DND-41 (cell line): ENCODE measurements around the gene SLC6A7.
A peak's percentile ranks its signal among the peaks of the same experiment; 100 is the strongest.

ENCODE experiments used
- ATAC-seq: fragments of 200-7000 bp; cut with Tn5 transposase; 3 replicates; pipeline ENCODE4 v1.9.1; 2021; ENCODE audit warnings: low read depth; ENCODE audit not compliant: insufficient read depth
- DNase-seq: peaks from one replicate; pipeline ENCODE4 v3.0.0-alpha.2; 2020
- H2AFZ ChIP-seq: 2 replicates; pipeline ENCODE4 v1.6.0; 2012; ENCODE audit warnings: low read depth, low read length
- H3K27ac ChIP-seq: 2 replicates; pipeline ENCODE4 v1.5.1; 2012; ENCODE audit warnings: low read length, inconsistent platforms
- H3K27me3 ChIP-seq: fragments of 200-600 bp; sonication (generic); 2 replicates; pipeline ENCODE4 v1.6.0; 2012; ENCODE audit warnings: low read length, mild to moderate bottlenecking, inconsistent platforms; ENCODE audit not compliant: insufficient read depth, poor library complexity
- H3K36me3 ChIP-seq: 2 replicates; pipeline ENCODE4 v1.5.1; 2012; ENCODE audit warnings: low read length, inconsistent platforms; ENCODE audit not compliant: insufficient read depth
- H3K4me1 ChIP-seq: 2 replicates; pipeline ENCODE4 v1.5.1; 2012; ENCODE audit warnings: mild to moderate bottlenecking, low read length; ENCODE audit not compliant: insufficient read depth
- H3K4me2 ChIP-seq: 2 replicates; pipeline ENCODE4 v1.6.0; 2012; ENCODE audit warnings: mild to moderate bottlenecking, moderate library complexity, low read length, inconsistent platforms; ENCODE audit not compliant: insufficient read depth
- H3K4me3 ChIP-seq, 2 experiments: fragments of 200-600 bp in 1 of 2; shearing (Covaris generic) in 1 of 2; 2 replicates each; pipeline ENCODE4 v1.5.1; 2012 to 2016; ENCODE audit warnings: inconsistent platforms in 2 of 2, low read length in 2 of 2, mild to moderate bottlenecking in 2 of 2, low read depth in 1 of 2, moderate library complexity in 1 of 2
- H3K79me2 ChIP-seq: 2 replicates; pipeline ENCODE4 v1.6.0; 2012; ENCODE audit warnings: low read length, inconsistent platforms; ENCODE audit not compliant: insufficient read depth
- H3K9ac ChIP-seq: 2 replicates; pipeline ENCODE4 v1.6.0; 2012; ENCODE audit warnings: low read depth, mild to moderate bottlenecking, inconsistent platforms, low read length, moderate library complexity
- H3K9me3 ChIP-seq: 2 replicates; pipeline ENCODE4 v1.5.1; 2012; ENCODE audit warnings: low read length, moderate library complexity, mild to moderate bottlenecking, inconsistent platforms; ENCODE audit not compliant: insufficient read depth, severe bottlenecking
- H4K20me1 ChIP-seq: 2 replicates; pipeline ENCODE4 v1.6.0; 2012; ENCODE audit warnings: low read length; ENCODE audit not compliant: insufficient read depth
- CTCF ChIP-seq: IDR thresholded peaks from 2 replicates; pipeline ENCODE4 v1.5.1; 2012; ENCODE audit warnings: borderline replicate concordance, low read length, moderate library complexity, mild to moderate bottlenecking; ENCODE audit not compliant: poor library complexity, severe bottlenecking; ENCODE audit errors: extremely low read depth
- EZH2 ChIP-seq: IDR thresholded peaks from 3 replicates; pipeline ENCODE4 v1.6.1; 2012; ENCODE audit warnings: borderline replicate concordance, low read depth, mild to moderate bottlenecking, moderate library complexity, low read length, inconsistent platforms; ENCODE audit not compliant: severe bottlenecking

Gene SLC6A7

GRCh38 chr5:150174285-150174684 lies 15.6 kb upstream of the SLC6A7 start:
- H2AFZ ChIP-seq, result no peak overlapping the region
- ATAC-seq (no peak), DNase-seq (no peak)
- no peaks in the 10 kb centered on the region for H3K36me3 ChIP-seq
- H3K27ac ChIP-seq, result no peak overlapping the region
- no peak overlapping the region for H3K9ac ChIP-seq
- H3K4me1 ChIP-seq, result no peaks in the 10 kb centered on the region
- peaks cover 8% of the 10 kb centered on the region for H3K27me3 ChIP-seq
- no peak overlapping the region for H3K4me3 ChIP-seq
- no peak for TF ChIP-seq CTCF
- TF ChIP-seq EZH2, result no peak
- no peak overlapping the region for H3K4me2 ChIP-seq
- no peaks in the 10 kb centered on the region for H3K9me3 ChIP-seq
- H3K79me2 ChIP-seq, result no peaks in the 10 kb centered on the region
- H4K20me1 ChIP-seq, result peaks cover 3% of the 10 kb centered on the region; the same call in 1 of the 2 replicates

GRCh38 chr5:150175076-150175475 lies 14.8 kb upstream of the SLC6A7 start:
- Histone ChIP-seq H3K27me3 (peaks cover 2% of the 10 kb centered on the region), H3K4me2 (no peak overlapping the region), H3K27ac (no peak overlapping the region), H3K4me3 (no peak overlapping the region), H3K79me2 (no peaks in the 10 kb centered on the region), H3K36me3 (no peaks in the 10 kb centered on the region), H4K20me1 (no peaks in the 10 kb centered on the region), H3K4me1 (no peaks in the 10 kb centered on the region), H2AFZ (no peak overlapping the region), H3K9ac (no peak overlapping the region), H3K9me3 (no peaks in the 10 kb centered on the region)
- DNase-seq (no peak), ATAC-seq (no peak)
- TF ChIP-seq CTCF (no peak), EZH2 (no peak)

GRCh38 chr5:150175536-150175935 lies 14.3 kb upstream of the SLC6A7 start:
- H3K27ac ChIP-seq, result no peak overlapping the region
- no peaks in the 10 kb centered on the region for H4K20me1 ChIP-seq
- H3K9ac ChIP-seq, result no peak overlapping the region
- no peaks in the 10 kb centered on the region for H3K27me3 ChIP-seq
- H2AFZ ChIP-seq, result no peak overlapping the region
- no peaks in the 10 kb centered on the region for H3K4me1 ChIP-seq
- no peaks in the 10 kb centered on the region for H3K79me2 ChIP-seq
- H3K4me3 ChIP-seq, result no peak overlapping the region
- H3K36me3 ChIP-seq, result no peaks in the 10 kb centered on the region
- peak; percentile 59; the same call in 2 of the 3 replicates for ATAC-seq
- TF ChIP-seq EZH2, result no peak
- peak; percentile 53 for TF ChIP-seq CTCF
- no peak for DNase-seq
- no peaks in the 10 kb centered on the region for H3K9me3 ChIP-seq
- no peak overlapping the region for H3K4me2 ChIP-seq
